GM19025 (cell line): Measurements from ENCODE around the gene BEST3.
"Not testable (repeated sequence)": the region's sequence is repeated elsewhere in the genome, so short reads cannot be mapped to it uniquely, and the experiment has no call there.

Source experiments
- ATAC-seq: cut with Tn5 transposase; IDR thresholded peaks from one replicate; pipeline ENCODE4 v1.9.1; 2021; ENCODE audit warnings: mild to moderate bottlenecking, low read depth, moderate library complexity; ENCODE audit not compliant: unreplicated experiment

BEST3 gene

DNA sequence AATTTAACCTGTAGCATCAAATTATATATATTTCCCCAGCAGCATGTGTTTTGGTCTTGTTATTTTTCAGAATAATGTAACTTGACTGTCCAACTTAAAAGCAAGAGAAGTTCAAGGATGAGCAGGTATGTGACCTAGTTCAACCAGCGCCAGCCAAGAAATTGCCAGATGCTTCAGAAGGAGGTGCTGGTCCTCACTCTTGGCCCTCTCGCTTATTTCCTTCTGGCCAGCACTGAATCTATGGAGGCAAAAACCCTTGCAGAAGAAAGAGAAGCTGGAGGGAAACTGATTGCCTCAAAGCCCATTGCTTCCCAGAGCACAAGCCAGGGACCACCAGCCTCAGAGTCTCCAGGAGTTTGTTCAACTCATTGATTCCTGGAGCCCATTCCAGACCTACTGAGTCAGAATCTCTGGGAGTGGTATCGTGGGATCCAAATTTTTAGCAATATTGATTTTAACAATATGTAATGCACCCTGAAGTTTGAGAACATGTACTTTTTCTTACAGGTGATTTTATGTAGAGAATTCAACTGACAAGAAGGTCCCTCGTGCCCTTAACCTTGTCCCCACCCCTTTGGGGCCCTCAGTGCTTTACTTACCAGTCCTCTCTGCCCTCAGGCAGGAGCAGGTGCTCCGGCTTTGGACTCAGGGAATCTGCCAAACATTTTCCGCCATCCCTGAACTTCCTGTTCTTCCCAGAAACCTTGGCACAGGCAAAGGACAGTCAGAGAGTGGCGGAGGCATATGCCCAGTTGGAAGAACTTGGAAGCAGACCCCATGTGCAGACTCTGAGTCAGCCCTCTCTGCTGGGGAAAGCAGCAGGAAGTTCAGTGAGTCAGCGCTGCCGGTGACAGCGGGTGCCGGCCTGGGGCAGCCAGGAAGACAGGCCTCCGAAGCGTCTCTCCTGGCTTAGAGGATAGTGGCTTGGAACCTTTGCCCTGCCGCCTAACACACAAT lies 10.4 kb downstream of the BEST3 start:
- ATAC-seq, result no peak

DNA sequence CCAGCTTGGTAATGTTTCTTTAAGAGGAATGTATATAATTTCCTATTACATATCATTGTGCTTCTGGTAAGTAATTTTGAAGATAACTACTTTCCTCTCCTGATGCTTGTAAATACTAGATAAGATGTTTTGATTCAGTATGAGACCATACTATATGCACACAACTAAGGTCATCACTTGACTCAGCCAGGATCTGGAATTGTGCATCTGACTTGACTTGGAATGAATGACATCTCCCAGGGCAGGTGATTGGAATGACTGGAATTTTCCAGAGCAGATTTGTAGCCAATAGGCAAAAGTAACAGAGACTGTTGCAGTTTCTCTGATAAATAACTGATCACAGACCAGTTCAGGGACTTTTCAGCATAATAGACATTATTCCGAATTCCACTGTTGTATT lies 11.1 kb downstream of the BEST3 start:
- no peak for ATAC-seq

DNA sequence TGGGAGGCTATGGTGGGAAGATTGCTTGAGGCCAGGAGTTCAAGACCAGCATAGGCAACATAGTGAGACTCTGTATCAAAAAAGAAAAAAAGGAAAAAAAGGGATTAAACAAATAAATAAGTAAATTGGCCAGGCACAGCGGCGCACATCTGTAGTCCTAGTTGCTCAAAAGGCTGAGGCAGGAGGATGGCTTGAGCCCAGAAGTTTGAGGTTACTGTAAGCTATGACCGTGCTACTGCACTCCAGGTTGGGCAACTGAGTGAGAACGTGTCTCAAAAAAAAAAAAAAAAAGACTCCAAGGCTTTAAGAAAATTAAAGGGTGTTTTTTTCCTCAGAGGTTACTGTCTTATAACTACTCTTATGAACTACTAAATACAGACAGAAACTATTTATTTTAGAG lies 11.7 kb downstream of the BEST3 start:
- no peak for ATAC-seq

DNA sequence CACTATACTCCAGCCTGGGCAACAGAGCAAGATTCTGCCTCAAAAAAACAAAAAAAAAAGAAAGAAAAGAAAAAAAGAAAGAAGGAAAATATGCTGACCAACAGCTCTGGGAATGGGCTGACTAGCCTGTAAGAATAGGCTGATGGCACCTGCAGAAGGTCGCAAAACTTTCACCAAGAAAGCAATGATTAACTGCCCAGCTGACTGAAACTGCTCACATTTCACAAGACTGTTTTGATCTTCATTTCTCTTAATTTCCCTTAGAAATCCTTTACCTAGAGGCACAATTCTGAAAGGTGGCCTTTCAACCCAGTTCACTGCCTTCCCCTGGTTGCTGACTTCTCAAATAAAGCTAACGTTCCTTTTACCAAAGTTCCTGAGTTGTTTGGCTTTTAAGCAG lies 12.4 kb downstream of the BEST3 start:
- no peak for ATAC-seq

DNA sequence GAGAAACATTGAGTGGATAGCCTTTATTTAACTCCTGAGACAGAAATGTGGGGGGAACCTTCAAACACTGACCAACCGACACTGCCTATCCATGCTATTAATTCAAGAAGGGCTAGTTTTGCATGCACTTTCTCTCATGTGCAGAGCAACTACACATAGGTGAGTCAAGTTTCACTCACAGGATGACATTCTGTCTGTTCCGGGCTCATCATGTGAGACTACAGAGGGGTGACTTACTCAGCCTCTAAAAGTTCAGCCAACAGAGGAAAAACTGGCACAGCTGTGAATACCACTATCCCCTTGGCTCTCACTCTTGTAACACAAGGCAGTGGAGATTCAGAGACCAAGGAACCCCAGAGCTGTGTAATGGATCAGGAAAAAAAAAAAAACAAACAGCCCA lies 13.3 kb downstream of the BEST3 start:
- peak; percentile 70 for ATAC-seq

DNA sequence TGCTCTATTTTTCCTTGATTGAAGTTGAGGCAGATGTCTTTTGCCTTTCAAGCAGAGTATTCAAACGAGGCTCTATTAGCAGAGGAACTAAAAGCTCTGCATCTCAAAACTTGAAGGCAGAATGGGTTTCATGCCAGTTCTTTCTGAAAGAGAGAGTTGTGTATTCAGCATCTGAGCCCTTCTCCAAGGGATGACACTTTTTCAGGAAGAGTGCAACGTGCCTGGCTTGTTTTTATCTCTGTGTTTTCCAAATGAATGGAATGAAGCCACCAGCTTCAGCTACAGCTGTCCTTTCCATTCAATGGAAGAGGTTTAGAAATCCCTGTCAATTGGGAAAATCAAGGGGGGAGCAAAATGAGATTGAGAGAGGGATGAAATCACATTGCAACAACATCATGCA lies 14.6 kb downstream of the BEST3 start:
- ATAC-seq, result no peak

DNA sequence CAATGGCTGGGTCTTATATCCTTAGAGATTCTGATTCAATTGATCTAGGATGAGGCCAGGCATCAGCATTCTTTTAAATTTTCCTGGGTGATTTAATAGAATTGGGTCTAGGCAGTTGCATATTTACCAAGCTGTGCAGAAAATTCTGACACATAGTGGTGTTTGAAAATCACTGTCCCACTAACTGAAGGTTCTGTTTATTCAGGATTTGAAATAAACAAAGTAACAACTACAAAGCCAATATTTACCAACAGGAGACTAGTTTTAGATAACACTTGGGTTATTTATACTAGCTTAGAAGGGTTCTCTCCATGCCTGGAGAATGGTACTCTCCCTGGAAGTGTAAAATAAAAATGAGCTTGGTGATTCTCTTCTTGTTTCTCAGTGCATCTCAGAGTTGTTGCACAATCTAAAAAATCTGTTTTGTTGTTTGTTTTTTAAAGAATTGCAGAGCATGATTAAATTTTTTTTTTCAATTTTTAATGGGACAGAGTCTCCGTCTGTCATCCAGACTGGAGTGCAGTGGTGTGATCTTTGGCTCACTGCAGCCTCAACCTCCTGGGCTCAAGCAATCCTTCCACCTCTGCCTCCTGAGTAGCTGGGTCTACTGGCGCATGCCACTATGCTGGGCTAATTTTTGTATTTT lies 16.9 kb downstream of the BEST3 start:
- no peak for ATAC-seq

DNA sequence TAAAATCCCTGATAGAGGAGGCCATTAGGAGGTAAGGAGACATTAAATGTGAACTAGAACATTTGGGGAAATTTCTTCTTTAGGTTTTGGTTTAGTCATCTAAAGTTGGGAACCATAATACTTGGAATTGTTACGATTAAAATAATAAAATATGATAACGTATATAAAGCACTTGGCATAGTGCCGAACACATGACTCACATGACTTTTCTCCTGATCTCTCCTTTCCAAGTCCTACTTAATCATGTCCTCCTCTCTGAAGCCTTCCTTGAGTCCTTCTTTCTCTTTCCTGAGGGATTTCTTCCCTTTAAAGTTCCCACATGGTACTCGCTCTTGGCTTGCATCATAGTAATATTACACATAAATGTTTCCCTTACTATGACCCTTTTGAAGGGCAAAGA lies 20.0 kb downstream of the BEST3 start:
- ATAC-seq, result no peak

DNA sequence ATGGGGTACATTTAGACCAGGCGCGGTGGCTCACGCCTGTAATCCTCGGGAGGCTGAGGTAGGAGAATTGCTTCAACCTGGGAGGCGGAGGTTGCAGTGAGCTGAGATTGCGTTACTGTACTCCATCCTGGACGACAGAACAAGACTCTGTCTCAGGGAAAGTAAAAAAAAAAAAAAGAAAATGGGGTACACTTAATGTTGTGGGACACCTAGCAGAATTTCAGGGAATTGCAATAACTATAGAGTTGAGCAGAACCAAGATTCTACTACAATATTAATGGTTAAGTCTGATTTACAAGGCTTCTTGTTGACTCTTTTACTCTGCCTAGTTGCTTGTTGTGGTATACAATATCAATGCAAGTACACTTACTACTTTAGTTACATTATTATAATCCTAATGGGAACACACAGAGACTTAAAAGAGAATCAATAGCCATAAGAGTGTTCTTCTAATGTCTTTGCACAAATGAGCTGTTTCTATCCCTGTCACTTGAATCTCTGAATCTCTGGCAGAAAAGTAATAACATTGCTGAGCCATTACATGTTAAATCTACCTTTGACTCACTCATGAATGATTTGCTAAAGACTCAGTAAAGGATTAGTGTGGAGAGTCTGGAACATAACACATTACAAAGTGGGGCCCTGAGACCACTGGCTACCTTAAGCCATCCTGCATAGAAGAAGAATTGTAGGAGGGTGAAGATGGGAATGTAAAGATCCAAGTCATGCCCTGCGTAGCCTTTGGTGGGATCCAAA lies 22.7 kb downstream of the BEST3 start:
- no peak for ATAC-seq

DNA sequence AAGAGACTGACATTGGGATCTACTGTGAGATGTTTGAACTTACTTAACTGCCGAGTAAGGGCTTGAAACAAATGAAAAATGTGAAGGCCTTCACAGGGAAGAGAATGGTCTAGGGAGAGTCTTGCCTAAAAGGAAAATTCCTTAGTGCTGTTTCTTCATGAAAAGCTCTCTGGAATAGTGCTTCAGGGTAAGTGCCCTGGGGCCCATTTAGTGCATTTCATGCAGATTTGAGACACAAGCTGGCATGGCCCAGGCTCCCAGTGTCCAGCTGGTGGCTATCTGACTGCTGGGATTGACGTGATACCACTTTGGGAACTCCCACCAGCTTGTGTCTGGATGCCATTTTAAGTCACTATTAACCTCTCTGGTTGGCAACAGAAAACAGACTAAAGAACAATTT lies 26.9 kb downstream of the BEST3 start:
- ATAC-seq, result no peak

DNA sequence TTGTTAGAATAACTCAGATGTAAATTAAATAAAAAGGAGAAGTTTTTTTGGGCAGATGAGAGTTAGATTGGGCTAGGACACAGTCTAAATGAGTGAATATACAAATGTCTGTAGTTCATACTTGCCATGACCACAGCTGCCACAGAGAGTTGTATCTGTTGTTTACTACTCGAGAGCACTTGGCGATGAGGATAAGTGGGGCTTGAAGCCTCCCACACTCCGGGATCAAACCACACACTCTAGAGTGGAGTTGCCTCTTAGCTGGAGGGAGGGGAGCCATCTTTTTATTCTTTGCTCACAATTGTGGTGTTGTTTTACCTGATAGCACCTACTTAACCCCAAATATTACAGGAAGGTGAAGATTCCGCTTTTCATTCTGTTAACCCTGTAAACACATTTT lies 27.5 kb downstream of the BEST3 start:
- no peak for ATAC-seq

DNA sequence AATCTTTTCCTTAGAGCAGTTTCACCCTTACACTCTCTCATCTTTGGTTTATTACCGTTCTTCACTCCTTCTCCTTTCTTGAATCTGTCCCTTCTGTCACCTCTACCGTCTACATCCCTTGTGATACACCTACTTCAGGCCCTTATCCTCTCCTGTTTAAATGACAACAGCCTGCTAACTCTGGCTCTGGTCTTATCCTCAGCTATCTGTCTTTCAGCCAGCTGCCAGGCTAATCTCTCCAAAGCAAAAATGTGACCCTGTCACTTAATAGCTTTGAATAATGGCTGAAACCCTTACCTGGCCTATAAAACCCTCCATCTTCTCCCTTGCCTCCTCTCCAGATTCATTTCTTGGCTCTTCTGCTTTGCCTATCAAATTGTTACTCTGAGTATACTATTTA lies 32.3 kb downstream of the BEST3 start:
- no peak for ATAC-seq

DNA sequence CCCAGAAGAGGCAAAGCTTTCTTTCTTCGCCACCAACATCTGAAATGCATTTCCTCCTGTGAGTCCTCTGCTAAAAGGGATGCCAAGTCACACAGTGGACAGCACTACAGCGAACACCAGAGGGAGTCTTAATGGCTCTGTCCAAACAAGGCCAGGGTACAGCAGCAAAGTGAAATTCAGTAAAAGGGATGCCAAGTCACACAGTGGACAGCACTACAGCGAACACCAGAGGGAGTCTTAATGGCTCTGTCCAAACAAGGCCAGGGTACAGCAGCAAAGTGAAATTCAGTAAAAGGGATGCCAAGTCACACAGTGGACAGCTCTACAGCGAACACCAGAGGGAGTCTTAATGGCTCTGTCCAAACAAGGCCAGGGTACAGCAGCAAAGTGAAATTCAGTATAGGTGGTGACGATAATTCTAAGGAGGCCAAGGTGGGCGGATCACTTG lies 34.1 kb downstream of the BEST3 start:
- not testable (repeated sequence) for ATAC-seq

DNA sequence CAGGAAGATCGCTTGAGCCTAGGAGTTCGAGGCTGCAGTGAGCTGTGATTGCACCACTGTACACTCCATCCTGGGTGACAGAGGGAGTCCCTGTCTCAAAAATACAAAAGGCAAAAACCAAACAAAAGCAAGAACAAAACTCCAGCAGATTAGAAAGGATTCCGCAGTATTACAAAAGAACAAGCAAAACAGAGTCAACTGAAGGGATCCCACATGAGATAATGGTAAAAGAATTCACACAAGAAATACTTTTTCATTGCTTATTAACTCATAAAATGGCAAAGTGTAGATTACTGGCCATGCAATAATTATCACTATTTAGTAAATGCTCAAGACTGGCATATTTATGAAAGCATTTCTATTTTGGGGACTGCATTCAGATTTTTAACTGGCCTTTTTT lies 35.4 kb downstream of the BEST3 start:
- ATAC-seq, result no peak

DNA sequence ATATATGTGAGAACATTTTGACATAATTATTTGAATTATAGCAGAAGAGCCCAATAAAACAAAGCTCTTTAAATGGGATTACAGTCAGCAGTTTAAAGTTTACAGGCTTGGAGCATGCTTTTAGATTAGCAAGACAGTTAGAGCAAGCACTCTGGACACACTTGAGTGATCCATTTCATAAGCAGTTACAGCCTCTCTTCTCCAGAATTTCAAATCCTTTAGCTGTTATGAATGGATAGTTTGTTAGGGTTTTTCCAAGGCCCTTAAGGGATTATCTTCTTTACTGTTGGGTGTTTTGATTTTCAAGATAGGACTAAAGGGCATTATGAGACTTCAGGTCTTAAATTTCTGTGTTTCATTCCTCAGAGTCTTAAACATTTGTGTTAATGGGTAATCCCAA lies 36.3 kb downstream of the BEST3 start:
- ATAC-seq, result no peak

DNA sequence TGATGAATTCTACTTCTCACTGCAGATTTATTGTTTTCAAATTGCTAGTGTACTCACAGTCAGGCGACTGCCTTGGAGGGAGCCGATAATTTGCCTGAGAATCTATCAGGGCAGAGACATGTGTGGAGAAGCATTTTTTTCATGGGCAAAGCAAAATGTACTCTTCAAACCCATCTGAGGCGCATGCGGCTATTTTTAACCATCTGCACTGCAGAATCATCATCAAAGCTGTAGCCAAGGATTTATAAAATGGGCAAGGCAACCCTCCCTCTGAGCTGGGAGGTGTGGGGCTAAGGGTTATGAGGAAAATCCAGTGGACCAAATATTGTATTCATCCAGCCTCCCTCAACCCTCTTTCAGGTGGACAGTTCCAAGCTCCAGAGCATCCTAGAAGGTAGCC lies 37.7 kb downstream of the BEST3 start:
- no peak for ATAC-seq

DNA sequence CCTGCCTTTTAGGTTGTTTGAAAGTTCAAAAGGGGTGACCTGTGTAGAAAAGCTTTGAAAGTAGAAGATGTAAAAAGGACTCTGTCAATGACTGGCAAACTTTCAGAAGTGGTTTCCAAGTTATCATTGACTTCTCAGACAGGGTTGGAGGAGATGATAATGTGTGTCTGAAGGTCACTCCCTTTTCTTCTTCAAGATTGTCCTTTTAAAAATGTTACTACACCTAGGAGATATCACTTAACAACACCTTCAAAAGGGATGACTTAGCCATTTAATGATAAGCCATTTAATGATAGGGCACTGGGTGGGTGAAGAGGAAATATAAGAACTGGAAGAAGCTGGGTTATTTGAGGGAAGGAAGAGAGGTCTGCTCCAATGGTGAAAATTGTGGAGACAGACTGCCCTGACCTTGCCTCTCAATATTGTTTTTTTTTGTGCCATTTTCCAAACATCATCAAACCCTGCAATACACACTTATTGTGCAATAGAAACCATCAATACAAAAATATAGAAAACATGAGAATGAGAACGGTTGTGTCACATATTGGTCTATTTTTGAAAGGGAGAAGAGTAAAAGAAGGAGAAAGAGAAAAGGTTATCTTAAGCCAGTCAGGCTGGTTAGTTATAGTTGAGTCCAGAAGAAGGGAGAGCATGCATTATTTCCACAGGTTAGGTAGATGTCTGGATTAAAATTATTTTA lies 38.8 kb downstream of the BEST3 start:
- no peak for ATAC-seq

DNA sequence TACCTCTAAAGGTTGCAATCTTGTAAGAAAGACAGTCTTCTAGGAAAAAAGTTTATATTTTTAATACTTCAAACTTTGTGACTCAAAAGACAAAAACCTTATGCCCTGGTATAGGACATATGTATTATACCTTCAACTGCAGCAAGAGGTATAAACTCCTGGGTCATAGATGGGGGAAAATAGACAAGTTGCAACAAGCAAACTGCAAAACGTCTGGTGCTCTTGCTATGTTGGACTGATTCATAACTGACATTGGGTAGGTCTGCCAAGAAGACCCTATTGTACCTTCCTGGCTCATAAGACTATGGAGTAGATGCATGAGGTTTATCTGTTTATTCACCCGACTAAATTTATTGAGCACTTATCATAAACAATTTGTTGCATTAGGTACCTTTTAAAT lies 40.9 kb downstream of the BEST3 start:
- ATAC-seq, result no peak

DNA sequence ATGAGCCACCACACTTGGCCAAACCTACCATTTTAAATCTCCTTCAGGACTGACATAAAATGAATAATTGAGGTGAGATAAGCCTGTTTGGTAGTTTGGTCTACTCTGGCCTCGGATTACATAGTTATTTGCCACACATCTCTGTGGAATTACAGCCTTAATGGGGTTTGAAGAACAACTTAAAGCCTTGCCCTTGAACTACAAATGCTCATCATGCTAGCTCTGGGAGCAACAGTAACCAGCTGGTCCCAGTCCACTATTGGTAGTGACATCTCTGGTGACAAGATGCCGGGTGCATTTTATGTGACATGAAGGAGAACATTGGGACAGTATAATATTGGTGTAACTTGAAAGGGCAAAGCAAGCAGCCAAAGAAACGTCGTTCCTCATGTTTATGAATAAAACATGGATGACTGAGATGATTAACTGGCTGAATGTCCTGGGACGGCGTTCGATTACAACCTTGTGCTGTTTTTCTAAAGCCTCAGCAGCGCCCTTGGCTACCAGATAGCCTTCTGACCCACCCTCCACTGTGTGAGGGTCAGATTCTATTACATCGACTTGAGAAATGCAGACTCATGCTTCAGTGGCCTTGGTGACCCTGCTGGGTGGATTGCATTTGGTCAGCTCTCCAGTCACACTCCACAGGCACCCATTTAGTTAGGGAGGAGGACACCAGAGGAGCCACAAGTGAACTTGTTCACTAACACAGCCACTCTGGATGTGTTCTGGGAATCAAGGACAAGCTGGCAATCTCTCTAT lies 41.5 kb downstream of the BEST3 start:
- ATAC-seq, result no peak
